GM21529 (cell line): ENCODE measurements around the gene OAS1.

Source experiments
- ATAC-seq: cut with Tn5 transposase; IDR thresholded peaks from one replicate; pipeline ENCODE4 v1.9.1; 2021; ENCODE audit not compliant: unreplicated experiment

OAS1 gene

DNA sequence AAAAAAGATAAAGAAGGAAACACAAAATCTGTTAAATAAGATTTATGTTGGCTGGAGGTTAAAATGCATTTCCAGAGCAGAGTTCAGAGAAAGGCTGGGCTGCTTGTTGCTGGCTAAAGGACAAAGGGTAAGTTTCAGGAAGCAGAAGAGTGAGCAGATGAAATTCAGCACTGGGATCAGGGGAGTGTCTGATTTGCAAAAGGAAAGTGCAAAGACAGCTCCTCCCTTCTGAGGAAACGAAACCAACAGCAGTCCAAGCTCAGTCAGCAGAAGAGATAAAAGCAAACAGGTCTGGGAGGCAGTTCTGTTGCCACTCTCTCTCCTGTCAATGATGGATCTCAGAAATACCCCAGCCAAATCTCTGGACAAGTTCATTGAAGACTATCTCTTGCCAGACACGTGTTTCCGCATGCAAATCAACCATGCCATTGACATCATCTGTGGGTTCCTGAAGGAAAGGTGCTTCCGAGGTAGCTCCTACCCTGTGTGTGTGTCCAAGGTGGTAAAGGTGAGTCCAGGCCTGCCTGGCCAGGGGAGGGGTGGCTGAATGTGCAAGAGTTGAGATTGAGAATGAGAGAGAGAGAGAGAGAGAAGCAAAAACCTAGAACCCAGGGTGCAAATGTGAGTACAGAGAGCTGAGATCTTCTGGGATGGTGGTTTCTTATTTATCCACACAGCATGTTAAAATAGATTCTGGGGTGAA lies at the start of gene OAS1:
Gene OAS1, plus strand, starts transcription at position 251 of the 703 bp plus-strand sequence. Its CDS starts 78 bp downstream, at position 329.
- peak; percentile 76 for ATAC-seq

DNA sequence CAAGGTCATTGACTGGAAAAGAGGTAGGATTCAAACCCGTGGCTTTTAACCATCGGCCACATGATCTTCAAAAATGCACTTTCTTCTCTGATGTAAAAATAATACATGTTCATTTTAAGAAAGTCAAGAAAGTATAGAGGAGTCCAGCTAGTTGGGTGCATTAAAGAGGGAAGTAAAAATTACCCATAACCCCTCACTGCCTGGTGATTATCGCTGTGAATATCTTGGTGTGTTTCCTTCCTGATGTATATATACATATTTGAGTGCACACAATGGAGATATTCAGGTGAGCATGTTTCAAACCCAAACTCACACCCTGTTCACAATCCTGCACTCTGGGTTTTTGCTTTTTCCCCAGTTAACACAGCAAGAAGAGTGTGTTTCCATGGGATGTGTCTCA lies 47.5 kb upstream of the OAS1 start:
- ATAC-seq, result no peak

DNA sequence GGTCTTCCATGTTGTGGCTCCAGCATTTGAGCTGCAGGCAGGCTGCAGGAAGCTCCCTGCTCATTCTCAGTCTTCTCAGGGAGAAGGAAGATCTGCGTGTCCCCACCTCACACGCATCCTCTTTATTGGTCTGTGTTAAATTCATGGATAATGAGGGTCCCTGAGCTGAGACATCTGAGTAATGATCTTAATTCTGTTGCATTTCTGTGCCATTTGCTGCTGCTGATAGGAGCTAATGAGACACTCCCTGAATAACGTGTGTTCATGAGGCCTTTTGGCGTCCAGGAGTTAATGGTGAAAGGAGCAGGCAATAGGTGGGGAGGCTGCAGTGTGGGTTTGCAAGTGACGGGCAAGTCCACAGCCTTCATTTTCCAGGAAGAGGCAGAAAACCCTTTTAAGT lies 46.6 kb upstream of the OAS1 start:
- ATAC-seq, result no peak

DNA sequence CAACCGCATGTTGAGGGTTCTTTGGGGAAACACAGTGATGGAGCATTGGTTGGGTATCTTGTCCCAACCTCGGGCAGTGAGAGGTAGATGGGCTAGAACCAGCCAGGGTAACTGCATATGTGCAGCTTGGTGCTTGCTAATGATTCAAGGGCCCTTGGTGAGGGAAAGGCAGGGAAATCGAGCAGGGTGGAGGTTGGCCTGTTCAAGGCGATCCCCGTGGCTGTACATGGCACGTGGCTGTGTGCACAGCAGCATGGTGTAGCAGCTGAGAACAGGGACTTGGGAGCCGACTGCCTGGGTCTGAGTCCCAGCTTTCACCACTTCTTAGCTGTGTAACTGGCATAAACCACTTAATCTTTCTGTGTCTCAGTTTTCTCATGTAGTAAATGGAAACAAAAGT lies 45.5 kb upstream of the OAS1 start:
- no peak for ATAC-seq

DNA sequence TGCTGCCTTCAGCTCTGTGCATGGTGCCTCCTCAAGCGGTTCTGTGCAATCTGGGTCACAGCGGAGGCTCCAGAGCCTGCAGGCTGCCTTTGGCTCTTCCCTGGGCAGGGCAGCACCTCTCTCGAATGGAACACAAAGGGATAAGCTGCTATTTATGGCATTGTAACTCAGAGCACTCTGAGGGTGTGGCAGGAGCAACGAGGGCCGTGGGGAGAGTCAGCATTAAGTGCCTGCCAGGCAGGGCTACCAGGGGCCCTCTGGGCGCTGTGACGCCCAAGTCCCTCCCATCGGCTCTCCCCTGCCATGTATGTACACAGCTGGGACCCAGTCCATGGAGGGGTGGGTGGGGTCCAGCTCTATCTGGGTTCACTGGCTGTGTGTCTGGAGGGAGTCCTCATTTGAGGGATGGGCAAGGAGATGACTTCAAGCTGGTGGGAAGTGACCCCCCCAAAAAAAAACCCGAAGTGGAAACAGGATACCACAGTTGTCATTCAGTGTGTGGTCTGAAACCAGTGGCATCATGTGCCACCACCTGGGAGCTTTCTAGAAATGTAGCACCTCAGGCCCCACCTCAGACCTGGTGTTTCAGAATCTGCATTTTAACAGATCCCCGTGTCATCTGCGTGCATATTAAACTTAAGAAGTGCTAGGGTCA lies 44.0 kb upstream of the OAS1 start:
- ATAC-seq, result no peak

DNA sequence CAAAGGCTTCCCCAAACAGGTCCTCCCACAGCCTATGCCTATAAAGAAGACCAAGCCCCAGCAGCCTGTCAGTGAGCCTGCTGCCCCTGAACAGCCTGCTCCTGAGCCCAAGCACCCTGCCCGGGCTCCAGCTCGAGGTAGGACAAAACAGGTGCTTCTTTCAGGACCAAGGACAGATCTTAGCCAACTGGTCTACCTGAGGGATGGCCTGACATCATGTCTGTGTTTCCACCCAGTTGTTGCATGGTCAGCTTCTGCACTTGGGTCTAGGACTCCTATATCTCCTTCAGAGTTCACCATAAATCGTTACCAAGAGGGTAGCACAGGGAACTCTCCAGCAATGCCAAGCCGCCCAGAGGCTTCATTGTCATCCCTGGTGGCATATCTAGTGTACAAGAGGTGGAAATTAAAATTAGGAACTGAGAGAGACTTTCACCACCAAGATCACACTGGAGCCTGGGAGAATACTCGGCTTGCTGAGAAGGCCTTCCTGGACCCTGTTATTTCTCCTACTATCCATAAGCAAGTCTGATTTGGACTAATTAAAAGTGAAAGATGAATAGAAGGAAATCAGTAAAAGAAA lies 38.2 kb upstream of the OAS1 start:
- no peak for ATAC-seq

DNA sequence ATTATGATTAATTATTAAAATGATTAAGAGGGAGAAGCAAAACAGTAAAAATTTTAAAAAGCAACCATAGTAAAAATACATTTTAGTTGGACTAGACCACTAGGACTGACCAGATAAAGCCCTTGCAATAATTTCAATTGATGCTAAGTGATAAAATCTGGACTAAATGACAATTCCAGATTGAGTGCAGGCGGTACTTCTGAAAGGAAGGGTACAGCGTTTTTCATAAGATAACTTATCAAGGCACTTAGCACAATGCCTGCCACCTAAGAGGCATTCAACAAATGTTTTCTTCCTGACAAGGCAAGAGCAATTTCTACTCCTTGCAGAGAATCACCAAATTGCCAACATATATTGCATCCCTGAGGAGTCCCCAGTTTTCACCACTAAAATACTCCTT lies 37.7 kb upstream of the OAS1 start:
- ATAC-seq, result no peak

DNA sequence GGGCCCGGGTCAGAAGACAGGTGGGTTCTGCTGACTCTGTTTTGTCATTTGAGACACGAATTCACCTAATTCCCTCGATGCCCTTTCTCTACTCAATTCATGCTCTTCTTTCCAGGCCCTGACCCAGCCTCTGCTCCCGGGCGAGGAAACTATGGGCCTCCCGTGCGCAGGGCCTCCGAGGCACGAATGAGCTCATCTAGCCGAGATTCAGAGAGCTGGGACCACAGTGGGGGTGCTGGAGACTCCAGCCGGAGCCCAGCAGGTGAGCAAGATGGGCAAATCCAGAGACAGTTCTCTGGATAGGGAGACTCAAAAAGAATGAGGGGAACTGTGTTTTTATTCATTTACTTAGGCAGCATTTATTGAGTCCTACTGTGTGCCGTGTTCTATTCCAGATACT lies 37.0 kb upstream of the OAS1 start:
- no peak for ATAC-seq

DNA sequence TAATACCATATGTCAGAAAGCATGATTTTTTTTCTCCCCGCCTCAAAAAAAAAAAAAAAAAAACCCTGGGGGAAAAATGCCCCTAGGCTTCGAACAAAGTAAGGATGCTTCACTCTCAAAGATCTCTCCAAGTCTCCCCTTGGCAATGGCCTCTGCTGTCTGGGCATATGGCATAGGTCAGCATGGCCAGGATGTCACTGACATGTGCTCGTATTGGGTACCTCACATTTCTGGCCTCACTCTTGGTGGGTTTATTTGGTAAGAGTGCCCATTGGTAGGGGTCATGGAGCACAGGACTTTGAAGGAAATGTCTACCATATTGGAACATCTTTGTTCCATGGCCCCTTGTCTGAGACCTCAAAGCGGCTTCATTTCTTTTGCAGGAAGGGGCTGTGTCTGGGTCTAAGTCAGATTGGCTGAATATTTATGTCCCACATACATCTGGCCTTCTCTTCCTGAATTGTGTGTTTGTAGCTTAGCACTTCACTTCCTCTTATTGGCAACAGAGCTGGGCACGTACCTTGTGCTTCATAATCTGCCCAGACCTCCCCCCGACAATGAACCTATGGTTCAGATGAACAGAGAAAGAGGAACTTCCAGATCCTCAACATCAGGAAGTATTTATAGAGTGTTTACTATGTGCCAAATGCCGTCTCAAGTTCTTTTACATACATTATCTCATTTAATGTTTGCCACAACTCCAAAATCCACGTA lies 36.3 kb upstream of the OAS1 start:
- ATAC-seq, result no peak

DNA sequence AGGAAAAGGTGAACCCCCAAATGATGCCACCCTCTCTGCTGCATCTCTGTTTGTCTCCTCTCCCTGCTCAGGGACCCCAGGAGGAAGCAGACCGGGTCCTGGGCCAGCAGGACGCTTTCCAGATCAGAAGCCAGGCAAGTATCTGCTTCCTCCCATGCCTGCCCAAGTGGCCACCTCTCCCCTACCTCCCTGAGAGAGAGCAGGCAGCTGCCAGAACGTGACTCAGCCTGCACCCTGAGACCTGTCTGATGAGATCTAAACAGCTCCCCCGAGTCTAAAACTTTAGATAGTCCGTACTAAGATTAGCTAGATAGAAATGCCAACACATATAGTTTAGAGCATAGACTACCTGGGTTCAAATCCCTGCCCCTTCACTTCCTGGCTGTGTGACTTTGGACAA lies 31.2 kb upstream of the OAS1 start:
- no peak for ATAC-seq

DNA sequence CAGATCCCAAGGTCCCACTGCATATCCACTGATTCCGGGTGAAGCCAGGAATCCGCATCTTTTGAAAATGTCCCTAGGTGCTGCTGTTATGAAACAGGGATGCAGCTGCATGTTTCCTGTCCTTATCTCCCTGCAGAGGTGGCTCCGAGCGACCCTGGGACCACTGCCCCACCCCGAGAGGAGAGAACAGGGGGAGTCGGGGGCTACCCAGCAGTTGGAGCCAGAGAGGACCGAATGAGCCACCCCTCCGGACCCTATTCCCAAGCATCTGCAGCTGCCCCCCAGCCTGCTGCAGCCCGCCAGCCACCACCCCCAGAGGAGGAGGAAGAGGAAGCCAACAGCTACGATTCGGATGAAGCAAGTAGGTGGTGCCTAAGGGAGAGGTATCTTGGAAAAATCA lies 30.3 kb upstream of the OAS1 start:
- ATAC-seq, result no peak

DNA sequence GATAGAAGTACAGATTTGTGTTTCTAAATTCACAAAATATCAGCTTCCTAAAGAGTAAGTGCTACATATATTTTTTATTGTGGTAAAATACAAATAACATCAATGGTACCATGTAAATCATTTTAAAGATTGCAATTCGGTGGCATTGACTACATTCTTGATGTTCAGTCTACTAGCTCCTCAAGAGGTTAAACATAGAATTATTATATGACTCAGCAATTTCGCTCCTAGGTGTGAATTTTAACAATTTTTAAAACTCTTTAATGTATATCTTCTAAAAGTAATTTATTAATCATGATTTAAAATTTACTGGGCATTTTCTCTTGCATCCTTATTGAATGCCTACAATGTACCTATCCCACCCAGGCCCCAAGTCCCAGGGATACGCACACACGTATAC lies 29.8 kb upstream of the OAS1 start:
- no peak for ATAC-seq

DNA sequence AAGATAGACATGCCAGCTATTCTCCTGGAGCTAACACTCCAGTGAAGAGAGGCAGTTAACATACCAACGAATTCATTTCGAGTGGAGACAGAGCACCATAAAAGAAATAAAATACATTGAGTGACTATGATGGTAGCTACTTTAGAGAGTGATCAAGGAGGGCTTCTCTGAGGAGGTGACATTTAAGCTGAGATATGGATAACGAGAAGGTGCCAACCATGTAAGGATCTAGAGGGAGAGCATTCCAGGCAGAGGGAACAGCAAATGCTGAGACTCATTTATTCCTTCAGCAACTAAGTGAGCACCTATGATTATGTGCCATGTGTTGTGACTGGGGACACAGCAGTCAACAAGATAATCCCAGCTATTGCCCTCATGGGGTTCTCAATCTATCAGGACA lies 28.3 kb upstream of the OAS1 start:
- no peak for ATAC-seq

DNA sequence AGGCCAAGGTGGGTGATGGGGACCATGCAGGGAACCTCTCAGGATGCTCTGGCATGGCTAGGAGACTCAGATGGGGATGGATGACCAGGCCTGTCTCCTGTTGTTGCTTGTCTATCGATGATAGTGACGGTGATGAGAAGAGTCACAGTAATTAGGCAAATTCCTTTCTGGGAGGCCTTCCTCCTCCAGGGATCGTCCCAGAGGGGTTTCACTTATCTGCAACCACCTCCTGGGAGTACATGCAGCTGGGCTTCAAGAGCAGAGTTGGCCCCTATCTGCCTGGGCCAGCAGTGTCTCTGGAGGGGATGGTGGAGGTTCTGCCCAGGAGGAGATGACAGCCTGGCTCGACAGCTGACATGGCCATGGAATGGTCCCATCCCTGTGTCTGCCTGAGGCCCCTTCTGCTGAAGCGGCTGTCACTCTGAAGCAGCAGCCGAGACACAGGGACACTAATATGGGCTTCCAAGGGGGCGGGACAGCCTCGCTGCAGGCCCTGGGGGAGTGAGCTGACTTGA lies 27.5 kb upstream of the OAS1 start:
- ATAC-seq, result no peak

DNA sequence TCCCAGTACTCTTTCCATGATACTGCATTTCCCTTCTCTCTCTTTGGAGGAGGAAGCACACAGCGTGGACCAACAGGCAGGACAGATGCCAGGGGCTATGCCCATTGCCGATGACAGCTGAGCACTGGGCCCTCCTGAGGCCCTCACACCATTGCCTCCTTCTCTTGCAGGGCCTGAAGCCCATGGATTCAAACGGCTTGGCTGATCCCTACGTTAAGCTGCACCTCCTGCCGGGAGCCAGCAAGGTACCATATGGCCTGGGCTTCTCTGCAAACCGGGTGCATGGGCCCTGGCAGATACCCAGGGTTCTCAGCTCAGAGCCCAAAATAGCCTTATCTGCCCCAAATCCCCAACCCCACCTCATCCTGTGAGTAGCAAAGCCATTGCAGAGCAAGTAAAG lies 25.2 kb upstream of the OAS1 start:
- no peak for ATAC-seq

DNA sequence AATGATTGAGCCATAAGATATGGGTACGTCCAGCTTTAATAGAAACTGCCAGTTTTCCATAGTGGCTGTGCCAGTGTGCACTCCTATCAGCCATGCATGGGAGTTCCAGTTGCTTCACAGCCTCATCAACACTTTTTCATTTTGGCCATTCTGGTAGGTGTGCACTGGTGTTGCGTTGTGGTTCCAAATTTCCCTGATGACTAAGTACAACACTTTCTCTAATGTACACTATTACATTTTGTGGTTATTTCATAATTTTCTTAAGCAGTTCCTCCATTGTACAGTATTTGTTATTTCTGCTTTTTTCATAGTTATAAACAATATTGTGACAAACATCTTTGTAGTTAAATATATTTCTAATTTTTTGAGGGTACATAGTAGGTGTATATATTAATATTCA lies 21.5 kb upstream of the OAS1 start:
- ATAC-seq, result no peak

DNA sequence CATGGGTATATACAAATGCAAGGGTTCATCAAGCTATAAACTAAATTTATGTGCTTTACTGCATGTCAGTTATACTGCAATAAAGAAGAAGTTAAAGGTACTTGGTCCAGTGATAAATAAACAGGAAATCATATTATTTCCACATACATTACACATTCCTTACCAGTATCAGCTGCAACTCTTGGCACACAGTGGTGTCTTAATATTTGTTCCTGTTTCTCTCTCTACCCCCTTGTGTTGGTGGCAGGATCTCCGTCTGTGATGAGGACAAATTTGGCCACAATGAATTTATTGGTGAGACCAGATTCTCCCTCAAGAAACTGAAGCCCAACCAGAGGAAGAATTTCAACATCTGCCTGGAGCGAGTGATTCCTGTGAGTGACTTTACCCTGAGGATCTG lies 19.2 kb upstream of the OAS1 start:
- no peak for ATAC-seq

DNA sequence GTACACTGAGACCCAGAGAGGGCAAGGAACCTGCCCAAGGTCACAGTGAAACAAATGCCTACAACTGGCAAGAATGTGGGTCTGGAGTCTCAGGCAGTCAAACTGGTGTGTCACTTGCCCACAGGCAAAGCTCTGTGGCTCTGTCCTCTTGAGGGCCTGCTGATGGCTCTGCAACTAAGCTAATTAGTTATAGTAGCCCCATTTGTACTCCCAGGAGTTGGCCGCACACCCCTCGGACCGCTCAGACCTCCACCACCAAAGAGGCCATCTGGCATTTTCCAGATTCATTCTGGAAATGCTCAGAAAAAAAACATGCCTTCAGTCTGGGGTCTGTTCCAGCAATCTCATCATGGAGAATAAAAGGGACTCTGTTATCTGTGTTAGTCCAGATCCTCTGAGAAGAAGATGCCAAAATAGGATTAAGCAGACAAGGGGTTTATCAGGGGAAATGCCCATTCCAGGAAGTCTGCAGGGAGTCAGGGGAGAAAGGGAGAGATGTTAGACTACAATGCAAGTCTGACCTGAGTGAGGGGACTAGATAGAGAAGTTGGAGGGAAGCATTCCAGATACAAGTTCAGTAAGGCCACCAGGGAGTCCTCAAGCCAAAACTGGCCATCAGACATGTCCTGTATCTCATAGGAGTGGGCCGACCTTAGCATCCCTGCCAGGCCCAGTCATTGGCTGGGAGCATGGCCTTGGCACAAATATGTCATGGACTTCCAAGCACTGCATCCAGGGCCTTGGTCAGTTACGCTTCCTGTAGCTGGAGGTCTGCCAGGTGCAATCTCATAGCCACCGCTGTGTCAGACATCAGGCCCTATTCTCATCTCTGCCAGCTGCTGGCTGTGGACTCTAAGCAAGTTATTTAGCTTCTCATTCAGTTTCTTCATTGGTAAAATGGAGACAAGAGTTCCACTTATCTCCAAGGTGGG lies 15.4 kb upstream of the OAS1 start:
- ATAC-seq, result no peak

DNA sequence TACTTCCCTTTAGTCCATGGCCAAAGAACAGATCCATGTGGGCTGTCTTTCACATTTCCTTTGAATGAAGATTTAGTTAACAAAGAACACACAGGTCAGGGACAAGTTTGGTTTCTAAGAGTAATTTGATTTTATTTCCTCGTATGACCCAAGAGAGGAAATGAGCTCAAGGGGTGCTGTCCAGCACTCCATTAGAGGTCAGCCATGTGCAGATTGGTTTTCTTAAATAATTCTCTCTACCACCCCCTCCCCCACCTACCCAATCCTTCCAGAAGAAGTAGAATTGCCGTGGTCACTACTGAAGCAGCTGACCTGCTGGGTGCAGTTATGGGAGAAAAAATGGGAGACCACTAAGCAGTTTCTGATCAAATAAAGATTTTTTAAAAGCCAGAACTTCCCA lies 13.9 kb upstream of the OAS1 start:
- ATAC-seq, result no peak

DNA sequence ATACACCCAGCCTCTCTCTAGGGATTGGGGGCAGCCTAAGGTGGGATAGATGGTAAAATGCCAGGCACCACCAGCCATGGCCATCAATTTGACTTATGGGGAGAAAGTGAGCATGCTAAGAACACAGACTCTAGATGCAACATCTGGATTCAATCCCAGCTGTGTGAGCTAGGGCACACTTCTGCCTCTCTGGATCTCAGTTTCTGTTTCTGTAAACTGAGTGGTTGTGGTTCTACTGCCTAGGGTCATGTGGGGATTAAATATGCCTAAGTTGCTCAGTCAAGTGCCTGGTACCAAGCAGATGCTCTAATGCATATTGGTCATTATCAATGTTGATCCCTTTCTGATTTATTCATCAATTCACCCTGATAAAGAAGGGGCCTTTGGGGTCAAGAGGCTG lies 12.6 kb upstream of the OAS1 start:
- ATAC-seq, result peak; percentile 62

DNA sequence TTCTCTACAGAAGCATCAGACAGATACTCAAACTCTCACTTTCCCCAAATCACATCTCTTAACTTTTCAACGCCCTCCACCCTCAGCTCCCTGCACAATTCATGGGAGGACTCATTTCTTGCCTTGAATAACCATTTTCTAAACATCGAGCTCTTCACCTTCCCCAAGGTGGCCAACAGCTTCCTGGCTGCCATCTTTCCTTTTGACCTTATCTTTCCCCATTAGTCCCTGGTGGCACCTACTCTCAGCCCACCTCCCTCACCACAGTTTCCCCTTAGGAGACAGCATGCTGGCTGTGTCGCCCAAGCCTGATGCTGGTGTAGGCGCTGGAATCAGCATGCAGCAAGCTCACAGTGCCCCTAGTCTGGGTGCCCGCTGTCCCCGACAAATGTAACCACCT lies 8.4 kb upstream of the OAS1 start:
- ATAC-seq, result no peak
